NT2/D1 (cell line): ENCODE results near the gene KRT25.

ENCODE experiments used
- DNase-seq: peaks from one replicate; pipeline ENCODE4 v3.0.0-alpha.2; 2011; ENCODE audit warnings: low read depth, low spot score
- H3K27me3 ChIP-seq: 2 replicates; pipeline ENCODE4 v1.6.0; 2011; ENCODE audit warnings: mild to moderate bottlenecking; ENCODE audit not compliant: insufficient read length, insufficient read depth
- H3K36me3 ChIP-seq: 2 replicates; pipeline ENCODE4 v1.6.1; 2011; ENCODE audit warnings: mild to moderate bottlenecking, low read length, mixed read lengths; ENCODE audit not compliant: insufficient read depth, insufficient read length
- H3K4me1 ChIP-seq: 2 replicates; pipeline ENCODE4 v1.5.1; 2011; ENCODE audit not compliant: insufficient read depth, insufficient read length
- H3K4me3 ChIP-seq: 2 replicates; pipeline ENCODE4 v1.5.1; 2011; ENCODE audit warnings: low read depth; ENCODE audit not compliant: insufficient read length
- H3K9ac ChIP-seq: 2 replicates; pipeline ENCODE4 v1.6.0; 2011; ENCODE audit warnings: low read depth; ENCODE audit not compliant: insufficient read length
- H3K9me3 ChIP-seq: 2 replicates; pipeline ENCODE4 v1.5.1; 2011; ENCODE audit warnings: mild to moderate bottlenecking, low read length; ENCODE audit not compliant: insufficient read depth
- SUZ12 ChIP-seq: IDR thresholded peaks from 2 replicates; pipeline ENCODE4 v1.6.1; 2011; ENCODE audit not compliant: insufficient read length, insufficient read depth; ENCODE audit errors: extremely low read depth
- YY1 ChIP-seq: IDR thresholded peaks from 2 replicates; pipeline ENCODE4 v1.6.1; 2011; ENCODE audit not compliant: insufficient read length, insufficient read depth
- ZNF274 ChIP-seq: IDR thresholded peaks from 2 replicates; pipeline ENCODE4 v1.6.1; 2011; ENCODE audit warnings: mild to moderate bottlenecking, low read depth, low read length

KRT25 gene

DNA sequence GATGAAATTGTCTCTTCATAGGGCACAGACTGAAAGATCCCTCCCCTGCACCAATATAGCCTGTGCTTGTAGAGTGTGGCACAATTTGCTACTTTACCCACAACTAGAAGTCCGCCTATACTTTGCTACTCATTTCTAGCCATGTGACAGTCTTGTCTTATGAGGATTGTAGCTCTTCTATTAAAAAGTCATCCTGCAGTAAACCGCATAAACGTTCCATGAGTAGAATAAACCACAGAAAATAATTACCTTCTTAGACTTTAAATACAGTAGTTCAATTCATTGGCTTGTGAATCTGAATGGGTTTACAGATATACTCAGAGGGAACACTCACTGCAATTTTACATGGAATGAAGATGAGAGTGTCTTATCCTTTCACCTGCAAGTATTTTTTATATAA lies 22.8 kb upstream of the KRT25 start:
- H3K9ac ChIP-seq, result no peak overlapping the region
- no peak for DNase-seq
- no peaks in the 10 kb centered on the region for H3K27me3 ChIP-seq
- no peaks in the 10 kb centered on the region for H3K4me1 ChIP-seq
- no peak overlapping the region for H3K4me3 ChIP-seq
- no peaks in the 10 kb centered on the region for H3K36me3 ChIP-seq
- no peaks in the 10 kb centered on the region for H3K9me3 ChIP-seq
- no peak for TF ChIP-seq YY1
- no peak for TF ChIP-seq ZNF274
- no peak for TF ChIP-seq SUZ12

DNA sequence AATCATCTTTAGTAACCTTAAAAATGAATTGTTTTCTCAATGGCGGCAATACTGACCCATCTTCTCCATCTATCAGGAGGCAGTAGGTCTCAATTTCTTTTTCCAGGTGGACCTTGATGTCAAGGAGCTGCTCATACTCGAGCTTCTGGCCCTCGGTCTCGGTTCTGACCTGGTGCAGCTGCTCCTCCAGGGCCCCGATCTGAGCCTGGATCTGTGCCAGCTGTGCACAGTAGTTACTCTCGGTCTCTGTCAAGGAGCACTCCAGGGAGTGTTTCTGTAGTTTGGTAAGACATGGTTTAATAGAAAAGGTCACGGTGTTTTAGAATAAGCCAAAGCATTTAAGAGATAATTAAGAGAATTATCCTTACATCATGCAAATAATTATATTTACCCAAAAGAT lies 22.3 kb upstream of the KRT25 start:
- no peaks in the 10 kb centered on the region for H3K27me3 ChIP-seq
- no peak overlapping the region for H3K9ac ChIP-seq
- TF ChIP-seq YY1 (no peak), SUZ12 (no peak), ZNF274 (no peak)
- DNase-seq, result no peak
- no peaks in the 10 kb centered on the region for H3K4me1 ChIP-seq
- H3K4me3 ChIP-seq, result no peak overlapping the region
- no peaks in the 10 kb centered on the region for H3K36me3 ChIP-seq
- H3K9me3 ChIP-seq, result no peaks in the 10 kb centered on the region

DNA sequence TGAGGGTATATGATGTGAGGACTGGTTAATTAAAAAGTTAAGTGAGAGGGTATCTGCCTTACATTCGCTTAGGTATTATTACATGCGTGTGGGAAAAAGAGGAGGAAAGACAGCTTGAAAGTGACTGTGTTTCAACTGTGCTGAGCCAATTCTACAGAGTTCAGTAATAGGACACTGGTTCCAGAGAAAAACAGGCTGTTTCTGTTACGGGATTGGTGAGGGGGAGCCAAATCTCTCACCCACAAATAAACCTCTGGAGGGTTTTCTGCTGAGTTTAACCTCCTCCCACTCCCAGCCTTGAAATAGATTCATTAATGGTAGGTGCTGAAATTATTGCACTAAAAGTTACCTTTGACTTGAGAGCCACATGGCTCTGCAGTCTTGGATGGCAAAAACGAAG lies 20.8 kb upstream of the KRT25 start:
- Histone ChIP-seq H3K9me3 (no peaks in the 10 kb centered on the region), H3K9ac (no peak overlapping the region), H3K27me3 (no peaks in the 10 kb centered on the region), H3K36me3 (no peaks in the 10 kb centered on the region), H3K4me3 (no peak overlapping the region), H3K4me1 (no peaks in the 10 kb centered on the region)
- DNase-seq, result no peak
- TF ChIP-seq YY1 (no peak), SUZ12 (no peak), ZNF274 (no peak)

DNA sequence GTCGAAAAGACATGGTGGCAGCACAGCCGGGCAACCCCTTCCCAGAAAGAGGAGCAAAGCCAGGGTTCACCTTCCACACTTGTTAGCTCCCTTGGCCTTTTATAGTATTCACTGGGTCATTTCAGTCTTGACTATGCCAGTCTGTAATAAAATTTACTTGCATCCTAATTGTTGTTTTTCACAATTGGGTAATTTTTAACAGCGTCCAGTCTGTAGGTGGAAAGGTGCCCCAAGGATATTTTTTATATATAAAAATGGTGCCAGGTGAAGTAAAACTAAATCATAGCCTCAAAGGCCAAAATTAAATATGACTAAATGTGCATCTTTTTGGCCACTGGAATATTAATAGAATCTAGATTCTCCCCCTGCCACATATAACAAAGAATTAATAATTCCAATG lies 17.0 kb upstream of the KRT25 start, which contains the start of gene KRT26:
Gene KRT26, minus strand, starts transcription at position 101 of the 400 bp plus-strand sequence. Its CDS starts 88 bp downstream, at position 13.
- TF ChIP-seq SUZ12 (no peak), YY1 (no peak), ZNF274 (no peak)
- Histone ChIP-seq H3K27me3 (no peaks in the 10 kb centered on the region), H3K36me3 (no peaks in the 10 kb centered on the region), H3K4me1 (no peaks in the 10 kb centered on the region), H3K4me3 (no peak within 1 kb of the TSS), H3K9me3 (no peaks in the 10 kb centered on the region), H3K9ac (no peak within 1 kb of the TSS)
- DNase-seq, result no peak

DNA sequence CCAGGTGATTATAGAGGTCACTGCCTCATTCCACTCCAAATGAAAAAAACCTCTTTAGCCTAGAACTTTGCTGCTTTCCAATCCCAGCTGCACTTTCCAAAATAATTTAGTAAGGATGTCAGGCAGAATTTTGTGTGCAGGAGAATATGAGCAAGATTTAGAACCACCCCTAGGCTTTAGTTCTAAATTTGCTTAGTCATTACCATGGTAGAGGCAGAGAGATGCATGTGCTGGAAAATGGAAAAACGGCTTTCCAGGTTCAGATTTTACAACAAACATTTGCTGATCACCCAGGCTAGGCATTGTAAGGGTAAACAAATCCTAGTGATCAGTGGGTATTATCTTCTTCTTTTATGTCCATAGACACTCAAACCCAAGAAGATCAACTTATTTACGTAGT lies 10.5 kb upstream of the KRT25 start:
- Histone ChIP-seq H3K36me3 (no peaks in the 10 kb centered on the region), H3K9me3 (peaks cover 24% of the 10 kb centered on the region), H3K4me3 (no peak overlapping the region), H3K4me1 (no peaks in the 10 kb centered on the region), H3K27me3 (no peaks in the 10 kb centered on the region), H3K9ac (no peak overlapping the region)
- DNase-seq, result no peak
- no peak for TF ChIP-seq SUZ12
- TF ChIP-seq ZNF274, result no peak
- TF ChIP-seq YY1, result no peak

DNA sequence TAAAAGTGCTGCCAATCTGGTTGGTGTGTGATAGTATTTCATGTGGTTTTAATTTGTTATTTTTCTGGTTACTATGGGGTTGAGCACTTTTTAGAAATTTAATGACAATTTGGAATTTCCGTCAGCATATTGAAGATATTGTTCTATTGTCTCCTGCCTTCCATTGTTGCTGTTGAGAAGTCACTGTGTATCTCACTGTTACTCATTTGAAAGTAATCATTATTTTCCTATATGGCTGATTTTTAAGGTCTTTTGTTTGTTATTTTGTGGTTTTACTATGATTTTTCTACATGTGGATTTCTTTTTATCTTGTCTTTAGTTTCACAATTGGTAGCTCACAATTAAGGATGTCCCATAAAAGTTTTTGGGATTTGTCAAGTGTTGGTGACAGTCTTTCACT lies 8.6 kb upstream of the KRT25 start:
- Histone ChIP-seq H3K4me1 (no peaks in the 10 kb centered on the region), H3K4me3 (no peak overlapping the region), H3K27me3 (no peaks in the 10 kb centered on the region), H3K36me3 (no peaks in the 10 kb centered on the region), H3K9me3 (peaks cover 39% of the 10 kb centered on the region), H3K9ac (no peak overlapping the region)
- DNase-seq, result no peak
- TF ChIP-seq YY1, result no peak

DNA sequence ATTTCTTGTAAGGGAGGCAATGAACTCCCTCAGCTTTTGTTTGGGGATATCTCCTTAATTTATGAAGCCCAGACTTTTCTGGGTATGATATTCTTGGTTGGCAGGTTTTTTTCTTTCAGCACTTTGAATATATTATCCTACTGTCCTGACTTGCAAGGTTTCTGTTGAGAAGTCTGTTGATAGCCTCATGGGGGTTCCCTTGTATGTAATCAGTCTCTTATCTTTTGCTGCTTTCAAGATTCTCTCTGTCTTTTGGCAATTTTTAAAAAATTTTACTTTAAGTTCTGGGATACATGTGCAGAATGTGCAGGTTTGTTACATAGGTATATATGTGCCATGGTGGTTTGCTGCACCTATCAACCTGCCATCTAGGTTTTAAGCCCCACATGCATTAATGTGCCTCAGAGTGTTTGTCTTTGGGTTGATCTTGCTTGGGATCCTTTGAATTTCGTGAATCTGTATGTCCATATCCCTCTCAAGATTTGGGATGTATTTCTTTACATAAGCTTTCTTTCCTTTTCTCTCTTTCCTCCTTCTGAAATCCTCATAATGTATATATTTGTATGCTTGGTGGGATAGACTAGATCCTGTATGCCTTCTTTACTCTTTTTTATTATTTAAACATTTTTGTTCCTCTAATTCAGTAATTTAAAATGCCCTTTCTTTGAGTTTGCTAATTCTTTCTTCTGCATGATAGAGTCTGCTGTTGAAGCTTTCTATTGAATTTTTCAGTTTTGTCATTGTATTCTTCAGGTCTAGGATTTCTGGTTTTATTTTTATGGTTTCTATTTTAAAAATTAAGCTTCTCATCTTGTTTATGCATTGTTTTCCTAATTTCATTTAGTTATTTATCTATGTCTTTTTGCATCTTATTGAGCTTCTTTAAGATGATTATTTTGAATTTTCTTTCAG lies 5.2 kb upstream of the KRT25 start:
- no peak overlapping the region for H3K9ac ChIP-seq
- H3K4me1 ChIP-seq, result no peaks in the 10 kb centered on the region
- no peaks in the 10 kb centered on the region for H3K36me3 ChIP-seq
- no peak overlapping the region for H3K4me3 ChIP-seq
- H3K27me3 ChIP-seq, result no peaks in the 10 kb centered on the region
- peaks cover 39% of the 10 kb centered on the region for H3K9me3 ChIP-seq
- DNase-seq, result no peak
- TF ChIP-seq SUZ12, result no peak
- no peak for TF ChIP-seq YY1
- TF ChIP-seq ZNF274, result no peak
